IPS-18a (cell line): Measurements from ENCODE around the gene TNS4.

ENCODE experiments used
- H3K27ac ChIP-seq: one replicate; pipeline ENCODE4 v1.5.1; 2013; ENCODE audit warnings: low read length
- H3K27me3 ChIP-seq: one replicate; pipeline ENCODE4 v1.6.1; 2013; ENCODE audit warnings: mild to moderate bottlenecking, low read length; ENCODE audit not compliant: control insufficient read depth, insufficient read depth
- H3K36me3 ChIP-seq: one replicate; pipeline ENCODE4 v1.6.1; 2013; ENCODE audit warnings: low read depth, low read length; ENCODE audit not compliant: control insufficient read depth
- H3K4me1 ChIP-seq: one replicate; pipeline ENCODE4 v1.6.1; 2013; ENCODE audit warnings: low read depth, low read length; ENCODE audit not compliant: control insufficient read depth
- H3K4me3 ChIP-seq: one replicate; pipeline ENCODE4 v1.5.1; 2013; ENCODE audit warnings: low read length
- H3K9ac ChIP-seq: one replicate; pipeline ENCODE4 v1.6.1; 2013; ENCODE audit warnings: mild to moderate bottlenecking, low read length, moderate library complexity
- H3K9me3 ChIP-seq: one replicate; pipeline ENCODE4 v1.6.1; 2013; ENCODE audit warnings: low read depth, low read length; ENCODE audit not compliant: control insufficient read depth

TNS4 gene

GRCh38 chr17:40541060-40541872 is 39.8 kb upstream of the TNS4 start:
- Histone ChIP-seq H3K27ac (no peak overlapping the region), H3K36me3 (no peaks in the 10 kb centered on the region), H3K4me1 (peaks cover 10% of the 10 kb centered on the region), H3K9me3 (no peaks in the 10 kb centered on the region), H3K4me3 (no peak overlapping the region), H3K9ac (no peak overlapping the region), H3K27me3 (no peaks in the 10 kb centered on the region)

GRCh38 chr17:40540448-40540847 is 39.0 kb upstream of the TNS4 start:
- Histone ChIP-seq H3K4me3 (no peak overlapping the region), H3K4me1 (peaks cover 10% of the 10 kb centered on the region), H3K9me3 (no peaks in the 10 kb centered on the region), H3K27me3 (no peaks in the 10 kb centered on the region), H3K9ac (no peak overlapping the region), H3K36me3 (no peaks in the 10 kb centered on the region), H3K27ac (no peak overlapping the region)

- Histone ChIP-seq H3K9ac (no peak overlapping the region), H3K4me1 (peaks cover 10% of the 10 kb centered on the region), H3K4me3 (no peak overlapping the region), H3K9me3 (no peaks in the 10 kb centered on the region), H3K27me3 (no peaks in the 10 kb centered on the region), H3K27ac (no peak overlapping the region), H3K36me3 (no peaks in the 10 kb centered on the region)
Measured at GRCh38 chr17:40539711-40540411, 38.4 kb upstream of the TNS4 start.

DNA sequence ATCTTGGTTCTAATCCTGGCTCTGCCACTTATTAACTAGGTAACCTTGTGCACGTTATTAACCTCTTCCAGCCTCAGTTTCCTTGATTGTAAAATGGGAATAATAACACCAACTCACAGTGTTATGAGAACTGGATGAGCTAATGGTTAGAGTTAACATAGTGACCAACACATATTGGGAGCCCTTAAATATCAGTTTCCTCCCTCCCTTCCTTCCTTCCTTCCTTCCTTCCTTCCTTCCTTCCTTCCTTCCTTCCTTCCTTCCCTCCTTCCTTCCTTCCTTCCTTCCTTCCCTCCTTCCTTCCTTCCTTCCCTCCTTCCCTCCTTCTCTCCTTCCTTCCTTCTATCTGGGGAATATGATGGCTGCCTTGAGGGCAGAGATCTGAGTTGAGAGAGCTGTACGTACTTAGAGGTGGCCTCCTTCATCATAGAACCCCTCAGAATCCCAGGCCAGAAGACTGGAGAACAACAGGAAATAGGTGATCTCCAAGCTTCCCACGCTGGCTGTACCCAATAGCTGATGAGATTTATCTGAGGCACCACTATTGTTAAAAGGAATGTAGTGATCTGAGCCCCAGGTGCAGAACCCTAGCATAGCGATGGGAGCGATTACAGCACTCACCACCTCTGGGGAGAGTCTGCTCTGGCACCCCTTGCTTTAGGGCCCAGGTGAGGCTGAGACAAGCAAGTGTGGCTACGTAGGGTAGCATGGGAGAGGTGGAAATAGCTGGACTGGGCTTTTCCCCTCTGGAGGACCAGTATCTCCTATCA is 37.7 kb upstream of the TNS4 start:
- no peak overlapping the region for H3K27ac ChIP-seq
- H3K4me1 ChIP-seq: peaks cover 10% of the 10 kb centered on the region

DNA sequence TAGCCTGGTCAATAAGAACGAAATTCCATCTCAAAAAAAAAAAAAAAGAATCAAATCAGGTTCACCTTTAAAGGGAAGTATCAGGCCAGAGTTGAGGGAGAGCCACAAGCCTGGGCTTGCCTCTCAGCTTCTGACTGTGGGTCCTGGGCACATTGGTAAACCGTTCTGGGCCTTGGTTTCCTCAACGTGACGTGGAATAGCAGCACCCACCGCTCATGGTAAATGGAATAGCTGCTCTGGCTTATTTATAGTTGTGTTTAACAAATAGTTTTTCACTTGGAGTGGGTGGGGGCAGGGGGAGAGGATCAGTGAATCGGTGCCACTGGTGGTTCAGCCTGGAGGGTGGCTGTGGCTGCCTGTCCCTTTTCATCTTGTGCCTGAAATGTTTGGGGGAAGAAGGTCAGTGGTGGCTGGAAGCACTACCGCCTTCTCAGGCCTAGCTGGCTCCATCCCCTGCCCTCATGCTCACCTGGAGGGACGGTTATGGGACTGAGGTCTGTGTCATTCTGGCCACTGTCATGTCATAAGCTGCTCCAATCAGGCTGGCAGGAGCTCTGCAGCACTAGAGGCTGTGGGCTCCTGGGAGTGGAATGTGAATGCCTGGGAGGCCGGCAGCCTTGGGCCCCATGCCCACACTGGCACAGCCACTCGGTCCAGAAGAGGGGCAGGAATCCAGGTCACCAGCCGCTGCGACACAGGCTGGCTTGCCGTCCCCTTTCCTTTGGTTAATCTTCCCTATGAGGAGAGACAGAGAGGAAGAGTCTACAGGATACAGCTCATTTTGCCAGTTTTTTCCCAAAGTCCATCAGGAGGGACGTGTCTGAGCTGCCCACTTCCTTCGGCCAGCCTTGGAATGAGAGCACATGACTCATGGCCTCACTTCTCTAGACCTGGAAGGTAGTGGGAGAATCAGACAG is 36.9 kb upstream of the TNS4 start:
- Histone ChIP-seq H3K4me1 (peaks cover 8% of the 10 kb centered on the region), H3K9me3 (no peaks in the 10 kb centered on the region), H3K36me3 (no peaks in the 10 kb centered on the region), H3K9ac (no peak overlapping the region), H3K4me3 (no peak overlapping the region), H3K27me3 (no peaks in the 10 kb centered on the region), H3K27ac (no peak overlapping the region)

More for the DNA sequence above, 37.7 kb upstream of the TNS4 start:
- no peaks in the 10 kb centered on the region for H3K36me3 ChIP-seq
- no peaks in the 10 kb centered on the region for H3K27me3 ChIP-seq
- no peak overlapping the region for H3K9ac ChIP-seq
- H3K4me3 ChIP-seq: no peak overlapping the region
- no peaks in the 10 kb centered on the region for H3K9me3 ChIP-seq

DNA sequence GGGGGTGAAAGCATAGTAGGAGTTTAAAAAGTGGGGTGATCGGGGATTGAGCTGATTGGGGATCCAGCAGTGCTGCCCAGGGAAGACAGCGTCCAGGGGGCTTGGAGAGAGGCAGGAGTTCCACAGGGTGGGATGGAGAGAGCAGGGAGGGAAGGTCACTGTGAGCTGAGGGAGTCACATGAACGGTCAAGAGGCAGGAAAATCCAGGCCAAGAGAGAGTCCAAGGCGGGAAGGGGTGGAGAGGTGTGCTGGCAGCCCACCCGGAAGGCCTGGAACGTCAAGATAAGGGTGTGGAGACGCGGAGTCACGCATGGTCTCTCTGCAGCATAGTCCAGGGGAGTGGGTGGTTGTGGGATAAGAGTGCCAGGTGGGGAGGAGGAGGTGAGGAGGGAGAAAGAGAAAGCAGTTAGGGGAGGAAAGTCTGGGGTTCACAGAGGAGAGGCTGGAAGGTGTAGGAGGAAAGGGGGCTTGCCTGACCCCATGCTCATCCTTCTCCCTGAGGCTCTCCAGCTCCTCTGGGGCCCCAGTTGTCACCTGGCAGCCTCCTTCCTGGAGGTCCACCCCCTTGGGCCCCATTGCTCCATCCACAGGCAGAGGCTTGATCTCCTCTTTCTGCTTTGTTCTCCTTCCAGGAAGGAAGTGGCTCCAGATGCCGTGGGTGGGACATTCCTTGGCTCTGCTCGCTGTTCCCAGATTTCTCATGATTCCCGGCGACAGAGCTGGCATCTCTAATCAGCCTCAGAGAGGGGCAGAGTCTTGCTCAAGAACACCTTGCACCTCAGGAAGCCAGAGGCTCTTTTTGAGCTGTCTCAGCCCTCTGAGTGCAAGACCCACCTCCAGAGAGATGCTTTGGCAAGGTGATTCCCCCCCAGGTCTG is 35.1 kb upstream of the TNS4 start:
- no peaks in the 10 kb centered on the region for H3K4me1 ChIP-seq

DNA sequence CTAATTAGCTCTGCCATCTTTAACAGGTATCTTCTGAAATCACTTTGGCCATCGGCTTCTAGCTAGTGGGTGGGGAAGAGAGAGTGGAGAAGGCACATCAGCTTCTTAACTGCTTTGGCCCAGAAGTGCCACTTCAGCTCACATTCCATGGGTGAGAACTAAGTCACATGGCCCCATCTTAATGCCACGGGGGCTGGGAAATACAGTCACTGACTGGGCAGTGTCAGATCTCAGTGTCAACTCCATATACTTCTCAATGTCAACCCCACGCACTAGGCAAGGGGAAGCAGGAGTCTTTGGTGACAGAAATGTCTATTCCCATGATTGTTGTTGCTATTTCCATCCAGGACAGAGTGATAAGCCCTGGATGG is 34.5 kb upstream of the TNS4 start:
- H3K36me3 ChIP-seq: no peaks in the 10 kb centered on the region
- no peak overlapping the region for H3K27ac ChIP-seq
- no peaks in the 10 kb centered on the region for H3K9me3 ChIP-seq
- no peak overlapping the region for H3K4me3 ChIP-seq
- H3K9ac ChIP-seq: no peak overlapping the region
- H3K4me1 ChIP-seq: no peaks in the 10 kb centered on the region
- no peaks in the 10 kb centered on the region for H3K27me3 ChIP-seq

More for the DNA sequence above, 35.1 kb upstream of the TNS4 start:
- Histone ChIP-seq H3K27ac (no peak overlapping the region), H3K9me3 (no peaks in the 10 kb centered on the region), H3K36me3 (no peaks in the 10 kb centered on the region), H3K9ac (no peak overlapping the region), H3K4me3 (no peak overlapping the region), H3K27me3 (no peaks in the 10 kb centered on the region)

DNA sequence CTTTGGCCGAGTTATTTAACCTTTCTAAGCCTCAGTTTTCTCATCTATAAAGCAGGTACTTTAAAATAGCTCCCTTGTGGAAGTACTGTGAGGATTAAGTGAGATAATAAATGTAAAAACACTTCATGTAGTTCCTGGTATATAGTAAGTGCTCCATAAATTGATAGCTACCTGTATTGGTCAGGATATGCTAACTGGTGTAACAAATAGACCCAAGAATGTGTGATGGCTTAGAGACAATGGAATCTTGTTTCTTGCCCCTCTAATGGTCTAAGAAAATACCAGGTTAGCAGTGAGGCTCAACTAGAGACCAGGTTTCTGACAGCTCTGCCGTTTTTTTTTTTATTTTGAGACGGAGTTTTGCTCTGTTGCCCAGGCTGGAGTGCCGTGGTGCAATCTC is 34.0 kb upstream of the TNS4 start:
- H3K36me3 ChIP-seq: no peaks in the 10 kb centered on the region
- no peak overlapping the region for H3K27ac ChIP-seq
- no peaks in the 10 kb centered on the region for H3K4me1 ChIP-seq
- no peak overlapping the region for H3K4me3 ChIP-seq
- no peaks in the 10 kb centered on the region for H3K27me3 ChIP-seq
- no peak overlapping the region for H3K9ac ChIP-seq
- no peaks in the 10 kb centered on the region for H3K9me3 ChIP-seq

DNA sequence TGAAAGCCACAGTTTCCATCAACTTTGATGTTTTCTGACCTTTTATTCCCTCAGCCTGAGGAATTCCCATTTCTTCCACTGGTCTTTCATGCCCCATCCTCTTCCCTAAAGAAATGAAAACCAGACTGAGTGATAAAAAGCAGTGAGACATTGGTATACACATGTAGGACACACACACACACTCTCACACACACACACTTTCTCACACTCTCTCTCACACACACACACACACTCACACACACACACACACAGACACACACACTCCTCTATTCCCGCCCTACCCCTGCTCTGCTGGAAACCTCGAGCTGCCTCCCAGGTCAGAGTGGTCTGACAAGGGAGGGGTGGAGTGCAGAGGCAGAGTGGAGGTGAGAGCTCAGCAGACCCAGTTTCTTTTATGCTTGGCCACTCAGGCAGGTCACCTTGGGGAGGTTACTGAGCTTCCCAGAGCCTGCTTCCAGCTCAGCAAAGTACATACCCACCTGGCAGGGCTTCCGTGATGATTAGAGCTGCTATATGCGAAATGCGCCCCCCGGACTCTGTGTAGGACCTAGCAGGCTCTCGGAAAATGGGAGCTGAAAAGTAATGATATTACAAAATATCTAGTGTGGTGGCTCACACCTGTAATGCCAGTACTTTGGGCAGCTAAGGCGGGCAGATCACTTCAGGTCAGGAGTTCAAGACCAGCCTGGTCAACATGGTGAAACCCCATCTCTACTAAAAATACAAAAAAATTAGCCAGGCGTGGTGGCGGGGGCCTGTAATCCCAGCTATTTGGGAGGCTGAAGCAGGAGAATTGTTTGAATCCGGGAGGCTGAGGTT is 33.2 kb upstream of the TNS4 start:
- Histone ChIP-seq H3K27me3 (no peaks in the 10 kb centered on the region), H3K9me3 (no peaks in the 10 kb centered on the region), H3K36me3 (no peaks in the 10 kb centered on the region), H3K4me1 (no peaks in the 10 kb centered on the region), H3K27ac (no peak overlapping the region), H3K4me3 (no peak overlapping the region), H3K9ac (no peak overlapping the region)

- Histone ChIP-seq H3K36me3 (no peaks in the 10 kb centered on the region), H3K4me1 (no peaks in the 10 kb centered on the region), H3K9ac (no peak overlapping the region), H3K27ac (no peak overlapping the region), H3K4me3 (no peak overlapping the region), H3K27me3 (no peaks in the 10 kb centered on the region), H3K9me3 (no peaks in the 10 kb centered on the region)
Measured at GRCh38 chr17:40533896-40534295, 32.5 kb upstream of the TNS4 start.
